GM19193 (cell line): ENCODE data around the gene SCN5A.

ENCODE experiments used
- POLR2A ChIP-seq: IDR thresholded peaks from 4 replicates; pipeline ENCODE4 v1.6.1; 2011; ENCODE audit not compliant: insufficient read depth, insufficient read length; ENCODE audit errors: extremely low read depth

The SCN5A gene

GRCh38 chr3:38521391-38521987, 128.0 kb downstream of the SCN5A start:
- no peak for TF ChIP-seq POLR2A

- no peak for TF ChIP-seq POLR2A
Observed at GRCh38 chr3:38519651-38520050, 129.8 kb downstream of the SCN5A start.

- TF ChIP-seq POLR2A: no peak
Observed at GRCh38 chr3:38519000-38519399, 130.5 kb downstream of the SCN5A start.

DNA sequence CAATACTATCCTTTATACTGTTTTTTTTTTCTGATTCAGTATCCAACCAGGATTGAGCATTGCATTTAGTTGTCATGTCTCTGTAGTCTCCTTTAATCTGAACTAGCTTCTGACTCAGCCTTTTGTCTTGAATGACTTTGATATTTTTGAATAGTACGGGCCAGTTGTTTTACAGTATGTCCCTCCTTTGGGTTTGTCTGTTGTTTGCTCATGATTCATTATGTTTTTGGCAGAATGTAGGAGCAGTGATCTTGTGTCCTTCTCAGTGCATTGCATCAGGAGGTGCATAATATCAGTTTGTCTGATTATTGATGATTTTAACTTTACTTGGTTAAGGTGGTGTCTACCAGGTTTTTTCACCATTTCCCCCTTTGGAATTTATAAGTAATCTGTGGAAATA, 132.8 kb downstream of the SCN5A start:
- TF ChIP-seq POLR2A: no peak

GRCh38 chr3:38515367-38515766, 134.1 kb downstream of the SCN5A start:
- no peak for TF ChIP-seq POLR2A

- no peak for TF ChIP-seq POLR2A
Observed at GRCh38 chr3:38511546-38511945, 137.9 kb downstream of the SCN5A start.

GRCh38 chr3:38510631-38511030, 138.9 kb downstream of the SCN5A start:
- TF ChIP-seq POLR2A: no peak

GRCh38 chr3:38509732-38510131, 139.8 kb downstream of the SCN5A start:
- TF ChIP-seq POLR2A: no peak

- no peak for TF ChIP-seq POLR2A
Observed at GRCh38 chr3:38507120-38507519, 142.4 kb downstream of the SCN5A start.

GRCh38 chr3:38500688-38501417, 148.6 kb downstream of the SCN5A start:
- TF ChIP-seq POLR2A: no peak
